B cell (primary cell): ENCODE data around the gene TMCO6. TPM values are rescaled to one million over a fixed set of nuclear protein-coding genes. Genes with fewer than 3 reads are reported as not detected.

Experiments
- ATAC-seq: fragments of 200-7000 bp; cut with Tn5 transposase; one replicate; pipeline ENCODE4 v1.10.0; 2021; ENCODE audit warnings: low read depth, mild to moderate bottlenecking, moderate number of reproducible peaks, moderate library complexity
- CTCF ChIA-PET: fragments of 350-600 bp; sonication (Branson Sonifier 250); formaldehyde crosslinking; loops from one replicate; lab custom pipeline; 2021; ENCODE audit warnings: antibody characterized with exemption, inconsistent platforms; lab: Charles Lee
- POLR2A ChIA-PET: fragments of 350-600 bp; sonication (Branson Sonifier 250); formaldehyde crosslinking; loops from one replicate; lab custom pipeline; 2021; ENCODE audit warnings: antibody characterized with exemption; lab: Charles Lee
- DNase-seq: peaks from one replicate; pipeline ENCODE4 v3.0.0; 2013
- H2AFZ ChIP-seq: 2 replicates; pipeline ENCODE4 v1.6.1; 2012; ENCODE audit warnings: mild to moderate bottlenecking, low read depth, low read length; ENCODE audit not compliant: insufficient read depth, poor library complexity, severe bottlenecking
- H3K27ac ChIP-seq, 2 donors: 1 replicate in 1 of 2; 2 replicates in 1 of 2; pipeline ENCODE4 v1.5.1; 2012 to 2013; ENCODE audit warnings: low read length in 2 of 2, mild to moderate bottlenecking in 2 of 2, moderate library complexity in 1 of 2
- H3K27me3 ChIP-seq, 4 experiments: fragments of 200-600 bp in 1 of 4; sonication (generic) in 1 of 4; replicated peaks in 1 of 4; 1 replicate in 2 of 4; 2 replicates in 2 of 4; pipeline versions ENCODE4 v1.6.1 to v1.7.0; 2013 to 2016; ENCODE audit warnings: low read length in 3 of 4, mild to moderate bottlenecking in 2 of 4, mixed read lengths in 1 of 4, moderate library complexity in 1 of 4; ENCODE audit not compliant: insufficient read depth in 4 of 4, control insufficient read depth in 3 of 4; ENCODE audit errors: control extremely low read depth in 1 of 4
- H3K36me3 ChIP-seq, 2 experiments: replicated peaks in 1 of 2; 1 replicate in 1 of 2; 2 replicates in 1 of 2; pipeline versions ENCODE4 v1.6.1 to v1.7.1; 2013; ENCODE audit warnings: low read length in 1 of 2; ENCODE audit not compliant: insufficient read depth in 2 of 2, control insufficient read depth in 1 of 2; ENCODE audit errors: control extremely low read depth in 1 of 2, extremely low read depth in 1 of 2
- H3K4me1 ChIP-seq, 2 donors: fragments of 200-600 bp in 1 of 2; sonication (generic) in 1 of 2; 1 replicate in 1 of 2; 2 replicates in 1 of 2; pipeline versions ENCODE4 v1.5.1 to v1.6.1; 2013 to 2017; ENCODE audit warnings: low read length in 2 of 2; ENCODE audit not compliant: control insufficient read depth in 2 of 2, insufficient read depth in 2 of 2
- H3K4me2 ChIP-seq: replicated peaks from 2 replicates; pipeline ENCODE3; 2012; ENCODE audit warnings: mild to moderate bottlenecking, low read depth, low read length; ENCODE audit not compliant: poor library complexity, severe bottlenecking
- H3K4me3 ChIP-seq, 5 experiments: fragments of 200-600 bp in 1 of 5; sonication (generic) in 1 of 5; 1 replicate in 3 of 5; 2 replicates in 2 of 5; pipeline versions ENCODE4 v1.5.1 to v1.7.0; 2011 to 2016; ENCODE audit warnings: low read length in 4 of 5, mild to moderate bottlenecking in 4 of 5, low read depth in 2 of 5, control low read depth in 1 of 5, moderate library complexity in 1 of 5; ENCODE audit not compliant: insufficient read depth in 1 of 5; ENCODE audit errors: control extremely low read depth in 1 of 5, extremely low read depth in 1 of 5
- H3K79me2 ChIP-seq: fragments of 200-600 bp; sonication (generic); one replicate; pipeline ENCODE4 v1.6.0; 2016; ENCODE audit warnings: low read length; ENCODE audit not compliant: control insufficient read depth, insufficient read depth
- H3K9ac ChIP-seq: fragments of 200-600 bp; sonication (generic); 2 replicates; pipeline ENCODE4 v1.6.1; 2017; ENCODE audit warnings: mild to moderate bottlenecking, low read length, moderate library complexity
- H3K9me3 ChIP-seq, 3 donors: one replicate each; pipeline versions ENCODE4 v1.6.1 to v1.7.1; 2013; ENCODE audit warnings: low read length in 2 of 3; ENCODE audit not compliant: control insufficient read depth in 2 of 3, insufficient read depth in 1 of 3; ENCODE audit errors: control extremely low read depth in 1 of 3
- H4K20me1 ChIP-seq: 2 replicates; pipeline ENCODE4 v1.6.0; 2012; ENCODE audit warnings: mild to moderate bottlenecking, low read length; ENCODE audit not compliant: insufficient read depth, control insufficient read depth, poor library complexity, severe bottlenecking
- H3K27ac Mint-ChIP-seq: one replicate; pipeline ENCODE4 v1.8.0; 2021; ENCODE audit warnings: mixed read lengths
- H3K27me3 Mint-ChIP-seq: one replicate; pipeline ENCODE4 v1.8.0; 2021; ENCODE audit warnings: mixed read lengths
- H3K4me1 Mint-ChIP-seq: one replicate; pipeline ENCODE4 v1.8.0; 2021; ENCODE audit warnings: mixed read lengths
- H3K4me3 Mint-ChIP-seq: one replicate; pipeline ENCODE4 v1.8.0; 2021; ENCODE audit warnings: mixed read lengths
- H3K9me3 Mint-ChIP-seq: one replicate; pipeline ENCODE4 v1.8.0; 2022; ENCODE audit warnings: mixed read lengths; ENCODE audit not compliant: insufficient read depth
- EZH2 ChIP-seq: IDR thresholded peaks from 2 replicates; pipeline ENCODE4 v1.6.1; 2012; ENCODE audit warnings: borderline replicate concordance, low read depth, mild to moderate bottlenecking, moderate library complexity, low read length; ENCODE audit not compliant: insufficient read depth, poor library complexity, severe bottlenecking
- WGBS: methylation state at CpG from one replicate; pipeline ENCODE4 v1.1.5; 2013; ENCODE audit warnings: missing lambda C conversion rate; ENCODE audit not compliant: insufficient coverage; 5-methylcytosine and 5-hydroxymethylcytosine counted together
- intact Hi-C: fragments of 100-400 bp; cut with micrococcal nuclease; formaldehyde crosslinking; loops from one replicate; pipeline ENCODE4 v1.10.0; 2022
- polyA plus RNA-seq: library from polyadenylated mRNA; depleted of rRNA; stranded (reverse); fragments of >200 nt; gene quantifications from 2 replicates; pipeline ENCODE4 v1.2.3, GENCODE V29; 2012
- total RNA-seq, 2 donors: library from RNA; stranded (reverse); fragments of 120-200 nt in 1 of 2; gene quantifications; 1 replicate in 1 of 2; 2 replicates in 1 of 2; pipeline versions ENCODE4 v1.2.3 to v1.2.4, GENCODE V29; 2013 to 2022
- TF ChIP-seq, protein P1 (sequence below): fragments of 200-600 bp; IDR thresholded peaks from one replicate; pipeline ENCODE4 v1.8.0; 2022; ENCODE audit warnings: antibody characterized with exemption, mild to moderate bottlenecking

TMCO6 gene
- total and polyA plus RNA-seq, 2 donors (not counting 1 experiment from before 2014, with no cell fraction given): 33.3 to 70.4 TPM

DNA sequence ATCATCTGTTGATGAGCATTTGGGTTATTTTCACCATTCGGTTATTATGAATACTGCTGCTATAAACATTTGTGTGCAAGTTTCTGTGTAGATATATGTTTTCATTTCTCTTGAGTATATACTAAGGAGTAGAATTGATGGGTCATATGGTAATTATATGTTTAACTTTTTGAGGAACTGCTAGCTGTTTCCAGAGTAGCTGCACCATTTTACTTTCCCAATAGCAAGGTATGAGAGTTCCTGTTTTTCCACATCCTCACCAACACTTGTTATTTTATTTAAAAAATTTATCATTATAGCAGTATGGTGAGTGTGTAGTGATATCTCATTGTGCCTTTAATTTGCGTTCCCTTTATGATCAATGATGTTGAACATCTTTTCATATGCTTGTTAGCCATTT is 35.5 kb upstream of the TMCO6 start:
- Histone ChIP-seq H3K4me2 (no peak overlapping the region), H2AFZ (no peak overlapping the region), H3K4me1 (no peaks in the 10 kb centered on the region), H3K27me3 (no peaks in the 10 kb centered on the region), H3K79me2 (no peaks in the 10 kb centered on the region), H3K27ac (no peak overlapping the region), H4K20me1 (no peaks in the 10 kb centered on the region), H3K36me3 (no peaks in the 10 kb centered on the region), H3K9me3 (no peaks in the 10 kb centered on the region), H3K4me3 (no peak overlapping the region), H3K9ac (no peak overlapping the region)
- WGBS: no CpG with 5 or more reads among the region's 2 CpGs
- Mint-ChIP-seq H3K9me3 (no peaks in the 10 kb centered on the region), H3K27ac (no peak overlapping the region), H3K4me1 (no peaks in the 10 kb centered on the region), H3K27me3 (peaks cover 3% of the 10 kb centered on the region), H3K4me3 (no peak overlapping the region)
- ChIA-PET CTCF (no interaction called here), POLR2A (no interaction called here)
- ATAC-seq (no peak), DNase-seq (no peak)
- TF ChIP-seq, protein P1, sequence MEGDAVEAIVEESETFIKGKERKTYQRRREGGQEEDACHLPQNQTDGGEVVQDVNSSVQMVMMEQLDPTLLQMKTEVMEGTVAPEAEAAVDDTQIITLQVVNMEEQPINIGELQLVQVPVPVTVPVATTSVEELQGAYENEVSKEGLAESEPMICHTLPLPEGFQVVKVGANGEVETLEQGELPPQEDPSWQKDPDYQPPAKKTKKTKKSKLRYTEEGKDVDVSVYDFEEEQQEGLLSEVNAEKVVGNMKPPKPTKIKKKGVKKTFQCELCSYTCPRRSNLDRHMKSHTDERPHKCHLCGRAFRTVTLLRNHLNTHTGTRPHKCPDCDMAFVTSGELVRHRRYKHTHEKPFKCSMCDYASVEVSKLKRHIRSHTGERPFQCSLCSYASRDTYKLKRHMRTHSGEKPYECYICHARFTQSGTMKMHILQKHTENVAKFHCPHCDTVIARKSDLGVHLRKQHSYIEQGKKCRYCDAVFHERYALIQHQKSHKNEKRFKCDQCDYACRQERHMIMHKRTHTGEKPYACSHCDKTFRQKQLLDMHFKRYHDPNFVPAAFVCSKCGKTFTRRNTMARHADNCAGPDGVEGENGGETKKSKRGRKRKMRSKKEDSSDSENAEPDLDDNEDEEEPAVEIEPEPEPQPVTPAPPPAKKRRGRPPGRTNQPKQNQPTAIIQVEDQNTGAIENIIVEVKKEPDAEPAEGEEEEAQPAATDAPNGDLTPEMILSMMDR: no peak
- no peak for TF ChIP-seq EZH2
- intact Hi-C loops: no loop called here

DNA sequence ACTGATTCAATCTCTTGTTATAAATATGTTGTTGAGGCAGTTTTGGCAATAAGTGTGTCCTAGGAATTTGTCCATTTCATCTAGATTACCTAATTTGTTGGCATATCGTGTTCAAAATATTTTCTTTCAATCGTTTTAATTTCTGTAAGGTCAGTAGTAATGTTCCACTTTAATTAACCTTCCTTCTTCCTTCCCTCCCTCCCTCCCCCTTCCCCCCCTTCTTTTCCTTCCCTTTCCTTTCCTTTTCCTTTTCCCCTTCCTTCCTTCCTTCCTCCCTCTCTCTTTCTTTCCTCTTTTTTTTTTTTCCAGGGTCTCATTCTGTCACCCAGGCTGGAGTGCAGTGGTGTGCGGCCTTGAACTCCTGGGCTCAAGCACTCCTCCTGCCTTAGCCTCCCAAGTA is 33.4 kb upstream of the TMCO6 start:
- no peak overlapping the region for H3K27ac ChIP-seq
- no peak overlapping the region for H3K4me3 ChIP-seq
- no peak for TF ChIP-seq EZH2
- TF ChIP-seq, protein P1: no peak
- Mint-ChIP-seq H3K27ac (no peak overlapping the region), H3K9me3 (no peaks in the 10 kb centered on the region), H3K4me1 (no peaks in the 10 kb centered on the region), H3K27me3 (peaks cover 3% of the 10 kb centered on the region), H3K4me3 (no peak overlapping the region)
- no peak overlapping the region for H3K4me2 ChIP-seq
- no CpG with 5 or more reads among the region's 3 CpGs for WGBS
- POLR2A ChIA-PET: no interaction called here
- H3K27me3 ChIP-seq: no peaks in the 10 kb centered on the region
- H3K9ac ChIP-seq: no peak overlapping the region
- no peaks in the 10 kb centered on the region for H3K79me2 ChIP-seq
- ATAC-seq (no peak), DNase-seq (no peak)
- CTCF ChIA-PET: no interaction called here
- H3K4me1 ChIP-seq: no peaks in the 10 kb centered on the region
- intact Hi-C loops: no loop called here
- H3K36me3 ChIP-seq: no peaks in the 10 kb centered on the region
- no peak overlapping the region for H2AFZ ChIP-seq
- H4K20me1 ChIP-seq: no peaks in the 10 kb centered on the region
- no peaks in the 10 kb centered on the region for H3K9me3 ChIP-seq
